ENCODE results near the gene WDR36.

DNA sequence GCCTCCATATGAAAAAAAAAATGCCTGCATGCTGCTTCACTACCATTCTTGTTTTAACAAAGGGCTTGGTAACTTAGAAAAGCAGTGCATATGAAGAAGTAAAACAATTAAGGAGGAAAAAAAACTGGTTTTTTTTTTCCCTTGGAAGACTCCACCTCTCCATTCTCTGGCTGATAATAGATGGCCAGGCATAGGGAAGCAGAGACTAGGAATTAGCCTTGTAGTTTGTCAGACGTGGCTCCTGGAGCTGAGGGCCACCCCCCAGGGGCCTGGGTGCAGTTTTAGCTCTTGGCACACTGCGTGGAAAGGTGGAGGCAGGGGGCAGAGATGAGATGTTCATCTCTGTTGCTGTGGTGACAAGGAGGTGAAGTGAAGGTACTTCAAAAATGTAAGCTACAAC, 42.7 kb downstream of the WDR36 start:
- TF ChIP-seq, protein P1, sequence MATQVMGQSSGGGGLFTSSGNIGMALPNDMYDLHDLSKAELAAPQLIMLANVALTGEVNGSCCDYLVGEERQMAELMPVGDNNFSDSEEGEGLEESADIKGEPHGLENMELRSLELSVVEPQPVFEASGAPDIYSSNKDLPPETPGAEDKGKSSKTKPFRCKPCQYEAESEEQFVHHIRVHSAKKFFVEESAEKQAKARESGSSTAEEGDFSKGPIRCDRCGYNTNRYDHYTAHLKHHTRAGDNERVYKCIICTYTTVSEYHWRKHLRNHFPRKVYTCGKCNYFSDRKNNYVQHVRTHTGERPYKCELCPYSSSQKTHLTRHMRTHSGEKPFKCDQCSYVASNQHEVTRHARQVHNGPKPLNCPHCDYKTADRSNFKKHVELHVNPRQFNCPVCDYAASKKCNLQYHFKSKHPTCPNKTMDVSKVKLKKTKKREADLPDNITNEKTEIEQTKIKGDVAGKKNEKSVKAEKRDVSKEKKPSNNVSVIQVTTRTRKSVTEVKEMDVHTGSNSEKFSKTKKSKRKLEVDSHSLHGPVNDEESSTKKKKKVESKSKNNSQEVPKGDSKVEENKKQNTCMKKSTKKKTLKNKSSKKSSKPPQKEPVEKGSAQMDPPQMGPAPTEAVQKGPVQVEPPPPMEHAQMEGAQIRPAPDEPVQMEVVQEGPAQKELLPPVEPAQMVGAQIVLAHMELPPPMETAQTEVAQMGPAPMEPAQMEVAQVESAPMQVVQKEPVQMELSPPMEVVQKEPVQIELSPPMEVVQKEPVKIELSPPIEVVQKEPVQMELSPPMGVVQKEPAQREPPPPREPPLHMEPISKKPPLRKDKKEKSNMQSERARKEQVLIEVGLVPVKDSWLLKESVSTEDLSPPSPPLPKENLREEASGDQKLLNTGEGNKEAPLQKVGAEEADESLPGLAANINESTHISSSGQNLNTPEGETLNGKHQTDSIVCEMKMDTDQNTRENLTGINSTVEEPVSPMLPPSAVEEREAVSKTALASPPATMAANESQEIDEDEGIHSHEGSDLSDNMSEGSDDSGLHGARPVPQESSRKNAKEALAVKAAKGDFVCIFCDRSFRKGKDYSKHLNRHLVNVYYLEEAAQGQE (IDR thresholded peaks at IDR 0.05; ENCODE audit: insufficient replicate concordance, low read depth) = no peak
- TF ChIP-seq, protein P2, sequence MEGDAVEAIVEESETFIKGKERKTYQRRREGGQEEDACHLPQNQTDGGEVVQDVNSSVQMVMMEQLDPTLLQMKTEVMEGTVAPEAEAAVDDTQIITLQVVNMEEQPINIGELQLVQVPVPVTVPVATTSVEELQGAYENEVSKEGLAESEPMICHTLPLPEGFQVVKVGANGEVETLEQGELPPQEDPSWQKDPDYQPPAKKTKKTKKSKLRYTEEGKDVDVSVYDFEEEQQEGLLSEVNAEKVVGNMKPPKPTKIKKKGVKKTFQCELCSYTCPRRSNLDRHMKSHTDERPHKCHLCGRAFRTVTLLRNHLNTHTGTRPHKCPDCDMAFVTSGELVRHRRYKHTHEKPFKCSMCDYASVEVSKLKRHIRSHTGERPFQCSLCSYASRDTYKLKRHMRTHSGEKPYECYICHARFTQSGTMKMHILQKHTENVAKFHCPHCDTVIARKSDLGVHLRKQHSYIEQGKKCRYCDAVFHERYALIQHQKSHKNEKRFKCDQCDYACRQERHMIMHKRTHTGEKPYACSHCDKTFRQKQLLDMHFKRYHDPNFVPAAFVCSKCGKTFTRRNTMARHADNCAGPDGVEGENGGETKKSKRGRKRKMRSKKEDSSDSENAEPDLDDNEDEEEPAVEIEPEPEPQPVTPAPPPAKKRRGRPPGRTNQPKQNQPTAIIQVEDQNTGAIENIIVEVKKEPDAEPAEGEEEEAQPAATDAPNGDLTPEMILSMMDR (IDR thresholded peaks at IDR 0.05; ENCODE audit: insufficient read depth, low read length) = no peak
- TF ChIP-seq POLR2AphosphoS5 (IDR thresholded peaks at IDR 0.05; ENCODE audit: low read depth) = no peak
- no peak for TF ChIP-seq SPI1 (IDR thresholded peaks at IDR 0.05; ENCODE audit: borderline replicate concordance, low read depth)
- no peak for TF ChIP-seq GABPA (IDR thresholded peaks at IDR 0.05; ENCODE audit: low read depth)

Data from HL-60 (cell line).